Cardiac fibroblast (primary cell): ENCODE results near the gene PYY.

Source experiments
- DNase-seq, 2 donors: peaks; one replicate each; pipeline versions ENCODE4 v3.0.0 to v3.0.0-alpha.2; 2010; ENCODE audit warnings: low read depth in 2 of 2
- H3K4me3 ChIP-seq, 2 donors: replicated peaks in 1 of 2; 1 replicate in 1 of 2; 2 replicates in 1 of 2; pipeline ENCODE4 v1.5.1; 2011; ENCODE audit warnings: low read depth in 2 of 2, low read length in 2 of 2, mild to moderate bottlenecking in 2 of 2, moderate library complexity in 1 of 2
- TF ChIP-seq, protein P1 (sequence below): IDR thresholded peaks from one replicate; pipeline ENCODE4 v1.5.1; 2011; ENCODE audit warnings: low read depth, mild to moderate bottlenecking, low read length, inconsistent platforms

The PYY gene

GRCh38 chr17:43916385-43916784 lies 37.4 kb downstream of the PYY start:
- no peak overlapping the region for H3K4me3 ChIP-seq
- TF ChIP-seq, protein P1, sequence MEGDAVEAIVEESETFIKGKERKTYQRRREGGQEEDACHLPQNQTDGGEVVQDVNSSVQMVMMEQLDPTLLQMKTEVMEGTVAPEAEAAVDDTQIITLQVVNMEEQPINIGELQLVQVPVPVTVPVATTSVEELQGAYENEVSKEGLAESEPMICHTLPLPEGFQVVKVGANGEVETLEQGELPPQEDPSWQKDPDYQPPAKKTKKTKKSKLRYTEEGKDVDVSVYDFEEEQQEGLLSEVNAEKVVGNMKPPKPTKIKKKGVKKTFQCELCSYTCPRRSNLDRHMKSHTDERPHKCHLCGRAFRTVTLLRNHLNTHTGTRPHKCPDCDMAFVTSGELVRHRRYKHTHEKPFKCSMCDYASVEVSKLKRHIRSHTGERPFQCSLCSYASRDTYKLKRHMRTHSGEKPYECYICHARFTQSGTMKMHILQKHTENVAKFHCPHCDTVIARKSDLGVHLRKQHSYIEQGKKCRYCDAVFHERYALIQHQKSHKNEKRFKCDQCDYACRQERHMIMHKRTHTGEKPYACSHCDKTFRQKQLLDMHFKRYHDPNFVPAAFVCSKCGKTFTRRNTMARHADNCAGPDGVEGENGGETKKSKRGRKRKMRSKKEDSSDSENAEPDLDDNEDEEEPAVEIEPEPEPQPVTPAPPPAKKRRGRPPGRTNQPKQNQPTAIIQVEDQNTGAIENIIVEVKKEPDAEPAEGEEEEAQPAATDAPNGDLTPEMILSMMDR = no peak
- DNase-seq = no peak

- TF ChIP-seq, protein P1 = no peak
- H3K4me3 ChIP-seq = no peak overlapping the region
- DNase-seq = peak in 1 of 2 donors; percentile 38
Measured at GRCh38 chr17:43915559-43915958, 38.2 kb downstream of the PYY start.

DNA sequence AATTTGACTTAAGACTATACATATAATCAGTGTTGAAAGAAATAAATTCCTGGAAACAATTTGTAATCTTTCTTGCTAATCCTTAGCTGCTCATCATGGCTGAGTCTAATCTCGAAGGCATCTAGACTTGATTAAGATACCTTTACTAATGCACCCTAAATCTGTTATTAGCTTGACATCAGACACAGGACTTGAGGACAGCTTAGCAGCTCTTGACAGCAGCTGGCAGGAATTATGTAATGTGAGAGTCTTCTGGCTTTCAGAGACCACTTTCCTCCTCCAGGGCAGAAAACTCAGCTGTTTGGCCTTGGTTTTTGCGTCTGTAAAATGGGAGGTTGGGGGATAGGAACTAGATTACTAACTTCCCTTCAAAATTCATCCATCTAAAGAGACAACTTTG lies 39.3 kb downstream of the PYY start:
- no peak for DNase-seq
- TF ChIP-seq, protein P1 = no peak
- H3K4me3 ChIP-seq = no peak overlapping the region

DNA sequence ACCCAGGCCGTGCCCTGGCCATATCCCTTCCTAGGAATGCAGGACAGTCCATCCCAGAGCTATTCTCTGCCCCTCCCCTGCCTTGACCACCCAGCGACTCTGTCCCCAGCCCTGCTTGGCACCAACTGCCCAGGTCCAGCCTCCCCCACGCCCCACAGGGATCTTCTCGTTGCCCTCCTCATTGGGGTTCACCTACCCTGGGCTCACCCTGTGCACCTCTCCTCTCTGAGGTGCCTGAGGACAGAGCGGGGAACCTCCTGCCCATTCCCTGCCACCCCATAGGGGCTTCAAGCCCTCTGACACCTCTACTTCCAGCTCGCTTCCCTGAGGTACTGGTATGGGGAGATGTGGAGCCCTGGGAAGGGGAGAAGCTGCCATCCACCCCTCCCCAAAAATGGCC lies 40.2 kb downstream of the PYY start:
- no peak overlapping the region for H3K4me3 ChIP-seq
- TF ChIP-seq, protein P1 = no peak
- DNase-seq = no peak

DNA sequence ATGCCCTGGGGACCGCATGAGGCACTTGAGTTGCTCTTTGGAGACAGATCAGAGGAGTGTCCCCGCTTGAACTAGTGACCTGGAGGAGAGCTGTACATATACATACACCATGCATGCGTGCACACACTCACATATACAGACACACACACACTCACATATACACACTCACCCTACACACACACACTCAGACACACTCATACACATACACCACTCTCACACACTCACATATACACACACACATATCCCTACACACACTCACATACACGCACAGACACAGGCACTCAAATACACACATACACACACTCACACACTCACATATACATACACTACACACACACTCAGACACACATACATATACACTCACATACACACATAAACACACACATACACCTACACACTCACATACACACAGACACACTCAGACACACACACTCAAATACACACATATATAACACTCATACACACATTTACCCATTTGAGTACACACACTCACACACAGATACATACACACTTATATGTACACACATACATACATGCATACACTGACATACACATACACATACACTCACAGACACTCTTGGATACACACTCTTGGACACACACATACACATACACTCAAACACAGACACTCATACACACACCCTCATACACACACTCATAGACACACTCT lies 41.0 kb downstream of the PYY start:
- no peak overlapping the region for H3K4me3 ChIP-seq
- no peak for DNase-seq
- TF ChIP-seq, protein P1 = no peak

GRCh38 chr17:43911904-43912303 lies 41.8 kb downstream of the PYY start:
- DNase-seq = no peak
- no peak overlapping the region for H3K4me3 ChIP-seq
- TF ChIP-seq, protein P1 = no peak
